Loucy (cell line): ENCODE results near the gene APBB2.

Experiments used
- EZH2phosphoT487 ChIP-seq: fragments of 200-600 bp; IDR thresholded peaks from 2 replicates; pipeline ENCODE4 v1.6.1; 2018; ENCODE audit warnings: antibody characterized with exemption, mild to moderate bottlenecking, moderate library complexity, borderline replicate concordance
- TF ChIP-seq, protein P1 (sequence below): fragments of 200-600 bp; sonication (generic); conservative IDR thresholded peaks from 2 replicates; pipeline ENCODE4 v1.5.1; 2014; ENCODE audit warnings: mild to moderate bottlenecking, antibody characterized with exemption, low read length

DNA sequence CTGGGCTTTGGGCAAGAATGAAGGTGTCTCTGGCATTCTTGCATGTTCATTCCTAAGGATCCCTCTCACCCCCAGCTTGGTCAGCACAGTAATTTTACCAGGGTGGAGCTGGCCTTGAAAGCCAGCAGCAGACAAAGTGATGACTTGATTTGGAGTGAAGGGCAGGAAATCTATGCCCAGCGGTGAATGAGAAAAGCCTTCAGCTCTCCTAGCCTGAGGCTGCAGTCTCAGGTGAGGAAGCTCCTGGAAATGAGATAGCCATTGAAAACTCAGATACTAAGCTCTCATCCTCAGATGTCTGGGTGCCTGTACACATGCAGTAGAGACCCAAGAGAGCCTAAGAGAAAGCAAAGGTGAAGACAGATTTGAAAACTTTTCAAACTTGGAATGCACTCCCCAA lies 31.6 kb upstream of the APBB2 start:
- TF ChIP-seq, protein P1, sequence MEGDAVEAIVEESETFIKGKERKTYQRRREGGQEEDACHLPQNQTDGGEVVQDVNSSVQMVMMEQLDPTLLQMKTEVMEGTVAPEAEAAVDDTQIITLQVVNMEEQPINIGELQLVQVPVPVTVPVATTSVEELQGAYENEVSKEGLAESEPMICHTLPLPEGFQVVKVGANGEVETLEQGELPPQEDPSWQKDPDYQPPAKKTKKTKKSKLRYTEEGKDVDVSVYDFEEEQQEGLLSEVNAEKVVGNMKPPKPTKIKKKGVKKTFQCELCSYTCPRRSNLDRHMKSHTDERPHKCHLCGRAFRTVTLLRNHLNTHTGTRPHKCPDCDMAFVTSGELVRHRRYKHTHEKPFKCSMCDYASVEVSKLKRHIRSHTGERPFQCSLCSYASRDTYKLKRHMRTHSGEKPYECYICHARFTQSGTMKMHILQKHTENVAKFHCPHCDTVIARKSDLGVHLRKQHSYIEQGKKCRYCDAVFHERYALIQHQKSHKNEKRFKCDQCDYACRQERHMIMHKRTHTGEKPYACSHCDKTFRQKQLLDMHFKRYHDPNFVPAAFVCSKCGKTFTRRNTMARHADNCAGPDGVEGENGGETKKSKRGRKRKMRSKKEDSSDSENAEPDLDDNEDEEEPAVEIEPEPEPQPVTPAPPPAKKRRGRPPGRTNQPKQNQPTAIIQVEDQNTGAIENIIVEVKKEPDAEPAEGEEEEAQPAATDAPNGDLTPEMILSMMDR, result no peak
- no peak for TF ChIP-seq EZH2phosphoT487
